NCI-H1694 (cell line): Measurements from ENCODE around the gene HDAC6.
A peak's percentile ranks its signal among the peaks of the same experiment; 100 is the strongest.
"Not testable (repeated sequence)": the region's sequence is repeated elsewhere in the genome, so short reads cannot be mapped to it uniquely, and the experiment has no call there.

Experiments
- DNase-seq: peaks from one replicate; lab custom pipeline; 2025; lab: John Stamatoyannopoulos, UW

HDAC6 gene

DNA sequence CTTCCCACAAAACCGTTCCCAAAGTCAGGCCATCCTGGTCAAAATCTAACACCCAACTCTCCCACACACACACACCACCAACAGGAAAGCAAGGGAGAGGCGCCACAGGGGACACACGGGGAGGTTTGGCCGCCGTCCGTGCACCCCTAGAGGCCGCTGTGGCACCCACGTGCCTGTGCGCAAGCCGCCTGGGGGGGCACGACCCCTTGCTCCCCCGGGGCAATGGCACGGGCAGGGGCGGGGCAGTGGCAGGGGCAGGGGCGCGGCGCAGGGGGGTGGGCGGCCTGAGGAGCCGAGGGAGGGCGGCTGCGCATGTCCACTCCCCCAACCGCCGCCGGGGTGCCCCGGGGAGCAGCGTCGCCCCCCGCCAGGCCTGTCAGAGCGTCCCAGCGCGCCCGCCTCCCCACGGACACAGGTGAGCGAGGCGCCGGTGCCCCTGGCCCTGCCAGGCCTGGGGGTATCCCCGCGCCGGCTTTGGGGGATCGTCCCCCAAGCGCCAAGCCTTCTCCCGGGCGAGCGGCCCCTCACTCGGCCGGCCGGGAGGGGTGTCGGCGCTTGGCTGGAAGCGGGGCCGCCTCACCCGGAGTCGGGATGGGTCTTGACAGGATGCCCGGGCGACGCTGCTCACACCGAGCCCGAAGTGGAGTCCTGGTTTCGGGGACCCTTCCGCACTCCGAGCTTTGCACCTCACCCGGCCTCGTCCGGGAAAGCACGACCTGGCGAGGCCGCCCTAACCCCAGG lies 24.4 kb downstream of the HDAC6 start, which contains the start of gene ERAS:
ERAS (plus strand) TSS at position 379 of the 741 bp plus-strand sequence. CDS start 2,611 bp downstream, outside the sequence.
- DNase-seq, result no peak

DNA sequence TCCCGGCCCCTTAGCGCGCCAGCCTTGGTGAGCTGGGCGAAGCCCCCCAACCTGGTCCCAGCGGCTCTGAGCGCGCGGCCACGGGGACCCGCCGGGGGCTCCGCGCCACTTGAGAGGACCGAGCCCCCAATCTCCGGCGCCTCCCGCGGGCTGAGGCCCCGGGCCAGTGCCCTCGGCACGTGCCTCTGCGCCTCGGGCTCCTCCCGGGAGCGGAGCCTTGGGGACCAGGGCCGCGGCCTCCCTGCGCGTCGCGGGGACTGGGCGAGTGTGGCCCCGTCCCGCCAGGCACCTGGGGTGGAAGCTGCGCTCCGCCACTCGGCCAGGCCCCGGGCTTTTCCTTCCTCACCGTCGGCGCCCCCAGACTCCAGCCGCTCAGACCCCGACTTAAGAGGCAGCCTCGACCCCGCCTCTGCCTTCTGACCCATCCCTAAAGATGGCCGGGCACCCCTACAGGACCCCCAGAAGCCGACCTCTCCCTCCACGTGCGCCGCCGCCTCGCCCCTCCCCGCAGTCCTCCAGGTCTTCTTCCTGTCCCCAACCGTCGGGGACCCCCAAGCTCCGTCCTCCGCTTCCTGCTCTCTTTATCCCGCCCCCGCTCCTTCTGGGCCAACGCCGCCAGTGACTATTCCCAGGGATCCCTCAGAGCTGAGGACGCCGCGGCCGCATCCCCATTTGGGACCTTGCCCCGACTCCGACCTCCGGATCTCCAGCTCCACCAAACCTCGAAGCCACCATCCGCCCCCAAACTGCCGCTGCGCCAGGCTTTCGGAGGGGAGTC lies 25.2 kb downstream of the HDAC6 start:
- DNase-seq, result no peak

GRCh38 chrX:48827654-48827968 lies 25.7 kb downstream of the HDAC6 start:
- no peak for DNase-seq

- no peak for DNase-seq
Measured at GRCh38 chrX:48829016-48829735, 27.3 kb downstream of the HDAC6 start.

GRCh38 chrX:48831136-48831908 lies 29.5 kb downstream of the HDAC6 start:
- DNase-seq, result no peak

GRCh38 chrX:48831909-48832291 lies 30.0 kb downstream of the HDAC6 start:
- DNase-seq, result no peak

DNA sequence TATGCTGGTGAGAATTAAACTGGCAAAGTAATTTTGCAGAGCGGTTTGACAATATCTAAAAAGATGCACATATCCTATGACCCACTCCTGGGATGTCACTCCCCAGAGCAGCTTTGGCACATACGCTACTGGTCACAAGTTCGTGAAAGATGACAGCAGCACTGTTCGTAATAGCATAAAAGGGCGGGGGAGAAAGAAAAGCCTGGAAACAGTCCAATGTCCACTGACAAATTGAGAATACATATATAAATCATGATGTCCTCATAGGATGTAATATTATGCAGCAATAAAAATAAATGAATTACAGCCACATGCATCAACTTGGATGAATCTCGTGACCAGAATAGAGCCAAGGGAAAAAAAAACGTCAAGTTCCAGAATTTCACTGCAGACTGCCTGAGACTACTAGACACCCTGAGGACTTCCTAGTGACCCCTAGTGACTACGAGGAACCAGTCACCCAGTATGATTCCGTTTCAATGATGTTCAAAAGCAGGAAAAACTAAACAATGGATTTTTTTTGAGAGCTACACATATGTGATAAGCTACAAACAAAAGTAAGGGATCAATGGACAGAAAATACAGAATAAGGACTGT lies 31.8 kb downstream of the HDAC6 start:
- no peak for DNase-seq

- DNase-seq, result no peak
Measured at GRCh38 chrX:48834383-48834709, 32.5 kb downstream of the HDAC6 start.

GRCh38 chrX:48835524-48836329 lies 33.9 kb downstream of the HDAC6 start, which contains the start of gene PCSK1N:
TSS of gene PCSK1N (minus strand) at chrX:48835610. CDS start at chrX:48835532, 78 bp downstream.
- peak; percentile 17 for DNase-seq

- DNase-seq, result no peak
Measured at GRCh38 chrX:48839686-48840085, 37.8 kb downstream of the HDAC6 start.

DNA sequence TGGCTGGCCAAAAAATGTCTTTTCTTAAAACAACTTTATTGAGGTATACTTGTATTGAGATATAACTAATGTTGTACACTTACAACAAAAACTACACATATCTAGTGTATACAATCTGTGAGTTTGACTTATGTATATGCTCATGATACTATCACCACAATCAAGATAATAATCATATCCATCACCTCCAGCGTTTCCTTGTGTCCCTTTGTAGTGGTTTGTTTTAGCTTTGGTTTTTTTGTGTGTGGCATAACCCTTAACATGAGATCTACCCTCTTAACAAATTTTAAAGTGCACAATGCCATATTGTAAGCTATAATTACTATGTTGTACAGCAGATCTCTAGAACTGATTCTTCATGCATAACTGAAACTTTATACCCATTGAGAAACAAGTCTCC lies 47.0 kb downstream of the HDAC6 start:
- no peak for DNase-seq

DNA sequence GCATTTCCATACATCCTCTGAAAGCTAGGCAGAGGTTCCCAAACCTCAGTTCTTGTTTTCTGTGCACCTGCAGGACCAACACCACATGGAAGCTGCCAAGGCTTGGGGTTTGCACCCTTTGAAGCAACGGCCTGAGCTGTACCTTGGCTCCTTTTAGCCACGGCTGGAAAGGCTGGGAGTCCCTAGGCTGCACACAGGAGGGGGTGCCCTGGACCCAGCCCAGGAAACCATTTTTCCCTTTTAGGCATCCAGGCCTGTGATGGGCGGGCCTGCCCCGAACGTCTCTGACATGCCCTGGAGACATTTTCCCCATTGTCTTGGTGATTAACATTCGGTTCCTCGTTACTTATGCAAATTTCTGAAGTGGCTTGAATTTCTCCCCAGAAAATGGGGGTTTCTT lies 51.0 kb downstream of the HDAC6 start:
- no peak for DNase-seq

- not testable (repeated sequence) for DNase-seq
Measured at GRCh38 chrX:48853494-48853893, 51.6 kb downstream of the HDAC6 start.

GRCh38 chrX:48854121-48854804 lies 52.4 kb downstream of the HDAC6 start:
- not testable (repeated sequence) for DNase-seq

- no peak for DNase-seq
Measured at GRCh38 chrX:48854898-48855297, 53.0 kb downstream of the HDAC6 start.

DNA sequence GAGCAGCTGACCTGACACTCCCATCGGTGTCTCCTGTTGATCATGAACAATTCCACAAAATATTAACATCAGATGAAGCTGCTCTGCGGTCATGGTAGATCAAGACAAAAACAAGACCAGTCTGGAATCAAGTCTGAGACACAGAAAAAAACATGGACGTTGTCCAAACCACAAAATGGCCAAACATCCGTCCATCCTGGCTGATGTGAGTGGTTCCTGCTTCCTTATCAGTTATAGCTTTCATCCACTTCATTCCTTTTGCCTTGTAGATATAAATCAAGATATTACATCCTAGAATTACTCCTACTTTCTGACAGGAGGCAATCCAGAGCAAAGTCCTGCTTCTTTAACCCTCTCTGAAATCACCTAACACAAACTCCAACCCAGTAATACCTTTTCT lies 62.3 kb downstream of the HDAC6 start:
- no peak for DNase-seq

GRCh38 chrX:48872017-48872416 lies 70.2 kb downstream of the HDAC6 start:
- DNase-seq, result not testable (repeated sequence)
